Measurements from ENCODE around the gene TIMP1.

The TIMP1 gene

GRCh38 chrX:47629419-47630200 is 47.4 kb downstream of the TIMP1 start, which contains the start of gene CFP:
TSS of gene CFP (minus strand) at chrX:47629930. CDS start at chrX:47629844, 86 bp downstream.
- no peak for TF ChIP-seq Cebpa-rat (IDR thresholded peaks at IDR 0.05)
- Histone ChIP-seq H3K27me3 (peaks cover 45% of the 10 kb centered on the region), H3K4me3 (no peak within 1 kb of the TSS), H3K9ac (no peak within 1 kb of the TSS), H4K20me1 (peaks cover 9% of the 10 kb centered on the region; the same call in 1 of the 2 replicates), H3K27ac (no peak within 1 kb of the TSS), H3K36me3 (0 out of 2 replicates have a peak, but pooled peaks cover 5% of the 10 kb centered on the region), H3K4me2 (peak within 1 kb of the TSS; percentile 64), H3K9me3 (no peaks in the 10 kb centered on the region), H3K4me1 (peaks cover 19% of the 10 kb centered on the region)

- peaks cover 18% of the 10 kb centered on the region for H3K36me3 ChIP-seq
- H3K27ac ChIP-seq, result no peak overlapping the region
- no peak overlapping the region for H3K9ac ChIP-seq
- H3K4me1 ChIP-seq, result peaks cover 19% of the 10 kb centered on the region
- no peak overlapping the region for H3K4me3 ChIP-seq
- TF ChIP-seq Cebpa-rat (IDR thresholded peaks at IDR 0.05), result no peak
- H3K9me3 ChIP-seq, result no peaks in the 10 kb centered on the region
- peaks cover 57% of the 10 kb centered on the region for H3K27me3 ChIP-seq
- H3K4me2 ChIP-seq, result no peak overlapping the region
- H4K20me1 ChIP-seq, result no peaks in the 10 kb centered on the region
These were observed 49.4 kb downstream of the TIMP1 start for GRCh38 chrX:47631676-47632075.

- no peak overlapping the region for H3K27ac ChIP-seq
- H3K27me3 ChIP-seq, result peaks cover 60% of the 10 kb centered on the region
- H3K4me1 ChIP-seq, result peaks cover 19% of the 10 kb centered on the region
- peaks cover 22% of the 10 kb centered on the region for H3K36me3 ChIP-seq
- H3K9ac ChIP-seq, result no peak overlapping the region
- H3K4me2 ChIP-seq, result no peak overlapping the region
- no peaks in the 10 kb centered on the region for H4K20me1 ChIP-seq
- no peak for TF ChIP-seq Cebpa-rat (IDR thresholded peaks at IDR 0.05)
- no peaks in the 10 kb centered on the region for H3K9me3 ChIP-seq
- no peak overlapping the region for H3K4me3 ChIP-seq
These were observed 50.4 kb downstream of the TIMP1 start for GRCh38 chrX:47632666-47633065.

- Histone ChIP-seq H3K27me3 (peaks cover 65% of the 10 kb centered on the region), H3K9me3 (peaks cover 6% of the 10 kb centered on the region)
These were observed 51.7 kb downstream of the TIMP1 start for GRCh38 chrX:47633689-47634590.

GRCh38 chrX:47634871-47635575 is 52.8 kb downstream of the TIMP1 start:
- Histone ChIP-seq H3K4me1 (peaks cover 12% of the 10 kb centered on the region), H3K9me3 (peaks cover 17% of the 10 kb centered on the region), H4K20me1 (no peaks in the 10 kb centered on the region), H3K4me2 (no peak overlapping the region), H3K9ac (no peak overlapping the region), H3K27me3 (peaks cover 66% of the 10 kb centered on the region), H3K36me3 (peaks cover 35% of the 10 kb centered on the region), H3K27ac (no peak overlapping the region), H3K4me3 (no peak overlapping the region)
- TF ChIP-seq Cebpa-rat (IDR thresholded peaks at IDR 0.05), result no peak

More at GRCh38 chrX:47633689-47634590, 51.7 kb downstream of the TIMP1 start:
- Histone ChIP-seq H3K27ac (no peak overlapping the region), H3K36me3 (peaks cover 26% of the 10 kb centered on the region), H3K4me1 (peaks cover 19% of the 10 kb centered on the region), H3K4me2 (no peak overlapping the region), H4K20me1 (no peaks in the 10 kb centered on the region), H3K4me3 (no peak overlapping the region), H3K9ac (no peak overlapping the region)
- TF ChIP-seq Cebpa-rat (IDR thresholded peaks at IDR 0.05), result no peak
